CD4-positive, alpha-beta T cell (primary cell): ENCODE data around the gene WFDC6. TPM values are rescaled to one million over a fixed set of nuclear protein-coding genes. Genes with fewer than 3 reads are reported as not detected.

Source experiments
- ATAC-seq: fragments of 200-7000 bp; cut with Tn5 transposase; one replicate; pipeline ENCODE4 v1.10.0; 2022; ENCODE audit warnings: mild to moderate bottlenecking; ENCODE audit not compliant: poor library complexity
- CTCF ChIA-PET: fragments of 350-600 bp; sonication (Branson Sonifier 250); formaldehyde crosslinking; loops from one replicate; lab custom pipeline; 2021; ENCODE audit warnings: antibody characterized with exemption, inconsistent platforms; lab: Charles Lee
- POLR2A ChIA-PET: fragments of 350-600 bp; sonication (Branson Sonifier 250); formaldehyde crosslinking; loops from one replicate; lab custom pipeline; 2021; ENCODE audit warnings: antibody characterized with exemption, inconsistent platforms; lab: Charles Lee
- DNase-seq, 14 experiments: peaks; one replicate each; pipeline ENCODE4 v3.0.0-alpha.2; 2013 to 2020; ENCODE audit warnings: mixed read lengths in 2 of 14
- H3K27ac ChIP-seq, 2 donors: one replicate each; pipeline versions ENCODE4 v1.5.1 to v1.7.0; 2013; ENCODE audit warnings: low read length in 2 of 2, low read depth in 1 of 2, mild to moderate bottlenecking in 1 of 2
- H3K27me3 ChIP-seq, 2 experiments: 1 replicate in 1 of 2; 2 replicates in 1 of 2; pipeline versions ENCODE4 v1.6.1 to v1.7.0; 2013; ENCODE audit warnings: low read length in 2 of 2, control low read depth in 1 of 2, mild to moderate bottlenecking in 1 of 2, moderate library complexity in 1 of 2; ENCODE audit not compliant: insufficient read depth in 2 of 2, control insufficient read depth in 1 of 2
- H3K36me3 ChIP-seq: one replicate; pipeline ENCODE4 v1.6.1; 2013; ENCODE audit warnings: low read length, control low read depth; ENCODE audit not compliant: insufficient read depth
- H3K4me1 ChIP-seq: one replicate; pipeline ENCODE4 v1.6.1; 2013; ENCODE audit warnings: low read length, control low read depth; ENCODE audit not compliant: insufficient read depth
- H3K4me3 ChIP-seq: one replicate; pipeline ENCODE4 v1.5.1; 2013; ENCODE audit warnings: mild to moderate bottlenecking, low read length, moderate library complexity
- H3K9me3 ChIP-seq, 2 experiments: 1 replicate in 1 of 2; 2 replicates in 1 of 2; pipeline versions ENCODE4 v1.6.1 to v1.7.0; 2013; ENCODE audit warnings: low read length in 2 of 2, mild to moderate bottlenecking in 2 of 2, control low read depth in 1 of 2, moderate library complexity in 1 of 2; ENCODE audit not compliant: control insufficient read depth in 1 of 2, insufficient read depth in 1 of 2
- H3K27ac Mint-ChIP-seq: one replicate; pipeline ENCODE4 v1.8.0; 2020; ENCODE audit warnings: mixed read lengths
- H3K27me3 Mint-ChIP-seq: one replicate; pipeline ENCODE4 v1.8.0; 2021; ENCODE audit warnings: mixed read lengths
- H3K36me3 Mint-ChIP-seq: one replicate; pipeline ENCODE4 v1.8.0; 2021; ENCODE audit warnings: low read depth, mixed read lengths
- H3K4me1 Mint-ChIP-seq: one replicate; pipeline ENCODE4 v1.8.0; 2021; ENCODE audit warnings: low read depth, mixed read lengths
- H3K4me3 Mint-ChIP-seq: one replicate; pipeline ENCODE4 v1.8.0; 2020; ENCODE audit warnings: mild to moderate bottlenecking, mixed read lengths
- H3K9me3 Mint-ChIP-seq: one replicate; pipeline ENCODE4 v1.8.0; 2020; ENCODE audit warnings: mixed read lengths
- intact Hi-C, 2 experiments: fragments of 100-400 bp; cut with DNase I in 1 of 2; cut with micrococcal nuclease in 1 of 2; formaldehyde crosslinking; loops; one replicate each; pipeline versions ENCODE4 v1.15.1 to v1.9.0; 2023 to 2025; cut with DNase I, micrococcal nuclease
- total RNA-seq, 174 experiments: library from RNA in 2 of 174; stranded (reverse) in 2 of 174; gene quantifications; one replicate each; pipeline ENCODE4 v1.2.3 and lab custom pipeline; 2021 to 2026
- TF ChIP-seq, protein P1 (sequence below): fragments of 200-600 bp; IDR thresholded peaks from one replicate; pipeline ENCODE4 v1.8.0; 2022; ENCODE audit warnings: antibody characterized with exemption, mild to moderate bottlenecking

The WFDC6 gene
- total RNA-seq, 2 experiments from 2014 or later, result not detected

DNA sequence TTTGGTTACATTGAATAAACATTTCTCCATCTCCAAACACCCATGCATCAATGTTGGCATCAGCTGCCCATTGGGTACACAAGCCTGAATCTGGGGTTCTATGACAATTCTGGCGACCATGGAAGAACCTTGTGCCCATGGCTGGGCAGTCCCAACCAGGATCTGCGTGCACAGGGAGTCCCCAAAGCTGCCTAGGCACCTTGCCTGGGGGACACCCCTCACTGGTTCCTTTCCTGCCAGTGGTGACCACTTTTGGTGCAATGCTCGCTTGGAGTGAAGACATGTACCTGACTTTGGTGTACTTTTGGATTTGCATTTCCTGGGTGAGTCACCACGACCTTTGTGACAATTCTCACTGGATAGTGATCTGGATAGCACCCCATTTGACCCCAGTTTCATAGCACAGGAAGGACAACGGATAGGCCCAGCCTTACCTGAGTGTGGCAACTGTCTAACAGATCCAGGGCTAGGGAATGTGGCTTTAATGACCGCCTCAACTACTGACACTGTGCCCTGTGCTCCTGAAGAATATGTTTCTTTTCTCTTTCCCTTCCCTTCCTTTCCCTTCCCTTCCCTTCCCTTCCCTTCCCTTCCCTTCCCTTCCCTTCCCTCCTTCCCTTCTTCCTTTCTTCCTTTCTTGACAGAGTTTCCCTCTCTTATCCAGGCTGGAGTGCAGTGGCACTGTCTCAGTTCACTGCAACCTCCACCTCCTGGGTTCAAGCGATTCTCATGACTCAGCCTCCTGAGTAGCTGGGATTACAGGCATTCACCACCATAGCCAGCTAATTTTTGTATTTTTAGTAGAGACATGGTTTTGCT is 31.0 kb downstream of the WFDC6 start:
- TF ChIP-seq, protein P1, sequence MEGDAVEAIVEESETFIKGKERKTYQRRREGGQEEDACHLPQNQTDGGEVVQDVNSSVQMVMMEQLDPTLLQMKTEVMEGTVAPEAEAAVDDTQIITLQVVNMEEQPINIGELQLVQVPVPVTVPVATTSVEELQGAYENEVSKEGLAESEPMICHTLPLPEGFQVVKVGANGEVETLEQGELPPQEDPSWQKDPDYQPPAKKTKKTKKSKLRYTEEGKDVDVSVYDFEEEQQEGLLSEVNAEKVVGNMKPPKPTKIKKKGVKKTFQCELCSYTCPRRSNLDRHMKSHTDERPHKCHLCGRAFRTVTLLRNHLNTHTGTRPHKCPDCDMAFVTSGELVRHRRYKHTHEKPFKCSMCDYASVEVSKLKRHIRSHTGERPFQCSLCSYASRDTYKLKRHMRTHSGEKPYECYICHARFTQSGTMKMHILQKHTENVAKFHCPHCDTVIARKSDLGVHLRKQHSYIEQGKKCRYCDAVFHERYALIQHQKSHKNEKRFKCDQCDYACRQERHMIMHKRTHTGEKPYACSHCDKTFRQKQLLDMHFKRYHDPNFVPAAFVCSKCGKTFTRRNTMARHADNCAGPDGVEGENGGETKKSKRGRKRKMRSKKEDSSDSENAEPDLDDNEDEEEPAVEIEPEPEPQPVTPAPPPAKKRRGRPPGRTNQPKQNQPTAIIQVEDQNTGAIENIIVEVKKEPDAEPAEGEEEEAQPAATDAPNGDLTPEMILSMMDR, result no peak
- H3K27ac Mint-ChIP-seq, result no peak overlapping the region
- DNase-seq (no peak), ATAC-seq (no peak)
- no peak overlapping the region for H3K27ac ChIP-seq
- intact Hi-C loops, result no loop called here
- peaks cover 4 to 24% of the 10 kb centered on the region in 2 experiments for H3K27me3 ChIP-seq
- no peaks in the 10 kb centered on the region for H3K36me3 ChIP-seq
- no peaks in the 10 kb centered on the region for H3K4me1 ChIP-seq
- ChIA-PET CTCF (no interaction called here), POLR2A (no interaction called here)
- H3K27me3 Mint-ChIP-seq, result peaks cover 66% of the 10 kb centered on the region
- no peaks in the 10 kb centered on the region for H3K9me3 Mint-ChIP-seq
- no peaks in the 10 kb centered on the region for H3K4me1 Mint-ChIP-seq
- H3K4me3 ChIP-seq, result no peak overlapping the region
- no peaks in the 10 kb centered on the region for H3K9me3 ChIP-seq
- no peak overlapping the region for H3K4me3 Mint-ChIP-seq
- H3K36me3 Mint-ChIP-seq, result no peaks in the 10 kb centered on the region

DNA sequence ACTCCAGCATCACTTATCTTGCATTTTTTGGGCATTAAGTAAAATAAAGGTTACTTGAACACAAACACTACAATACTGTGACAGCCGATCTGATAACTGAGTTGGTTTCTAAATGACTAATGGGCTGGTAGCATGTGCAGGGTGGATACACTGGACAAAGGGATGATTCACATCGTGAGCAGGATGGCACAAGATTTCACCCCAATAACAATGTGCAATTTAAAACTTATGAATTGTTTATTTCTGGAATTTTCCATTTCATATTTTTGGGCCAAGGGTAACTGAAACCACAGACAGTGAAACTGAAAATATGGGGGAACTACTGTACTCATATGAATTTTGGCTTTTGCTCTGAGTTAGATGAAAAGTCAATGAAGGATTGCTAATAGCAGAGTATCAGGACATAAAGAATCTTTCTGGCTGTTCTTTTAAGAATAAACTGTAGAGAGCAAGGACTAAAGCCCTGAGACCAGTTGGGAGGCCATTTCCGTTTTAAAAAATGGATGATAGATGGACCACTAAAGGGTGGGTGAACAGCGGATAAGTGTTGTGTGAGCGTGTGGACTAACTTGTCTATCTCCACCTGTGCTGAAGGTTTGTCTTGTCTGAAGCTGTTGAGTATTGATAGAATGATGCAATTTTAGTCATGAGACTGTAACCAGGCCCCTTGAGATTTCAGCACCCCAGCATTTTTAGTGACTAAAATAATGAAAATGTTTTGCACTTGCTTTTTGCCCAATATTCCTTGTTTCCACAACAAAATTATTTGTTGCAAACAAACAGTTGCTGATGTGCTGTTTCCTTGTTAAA is 32.1 kb downstream of the WFDC6 start:
- H3K36me3 ChIP-seq, result no peaks in the 10 kb centered on the region
- TF ChIP-seq, protein P1, result no peak
- Mint-ChIP-seq H3K36me3 (no peaks in the 10 kb centered on the region), H3K27ac (no peak overlapping the region), H3K4me3 (no peak overlapping the region), H3K27me3 (peaks cover 65% of the 10 kb centered on the region), H3K4me1 (no peaks in the 10 kb centered on the region), H3K9me3 (no peaks in the 10 kb centered on the region)
- ChIA-PET POLR2A (no interaction called here), CTCF (no interaction called here)
- peaks cover 5 to 24% of the 10 kb centered on the region in 2 experiments for H3K27me3 ChIP-seq
- H3K9me3 ChIP-seq, result no peaks in the 10 kb centered on the region
- no peak overlapping the region for H3K27ac ChIP-seq
- intact Hi-C loops, result no loop called here
- H3K4me1 ChIP-seq, result no peaks in the 10 kb centered on the region
- ATAC-seq (no peak), DNase-seq (no peak)
- no peak overlapping the region for H3K4me3 ChIP-seq

DNA sequence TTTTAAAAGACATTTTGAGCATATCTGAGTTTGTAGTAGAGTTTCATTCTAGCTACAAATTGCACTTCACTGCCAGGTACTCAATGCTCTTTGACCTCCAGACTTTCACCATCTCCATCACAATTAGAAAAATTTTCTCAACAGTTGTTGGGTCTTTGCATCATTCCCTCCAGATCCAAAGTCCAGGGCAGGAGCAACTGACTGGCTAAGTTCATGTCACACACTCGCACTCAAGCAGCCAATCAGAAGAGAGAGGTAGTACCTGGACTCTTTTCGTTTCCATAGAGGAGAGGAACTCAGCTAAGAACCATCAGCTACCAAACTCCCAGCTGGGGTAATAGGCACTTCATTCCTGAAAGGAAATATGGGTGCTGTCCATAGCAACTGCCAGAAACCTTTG is 32.9 kb downstream of the WFDC6 start:
- ChIA-PET POLR2A (no interaction called here), CTCF (no interaction called here)
- H3K4me1 Mint-ChIP-seq, result no peaks in the 10 kb centered on the region
- ATAC-seq (no peak), DNase-seq (no peak)
- intact Hi-C loops, result no loop called here
- Histone ChIP-seq H3K4me3 (no peak overlapping the region), H3K27ac (no peak overlapping the region), H3K27me3 (peaks cover 5 to 21% of the 10 kb centered on the region in 2 experiments), H3K36me3 (no peaks in the 10 kb centered on the region), H3K4me1 (no peaks in the 10 kb centered on the region), H3K9me3 (no peaks in the 10 kb centered on the region)
- H3K9me3 Mint-ChIP-seq, result no peaks in the 10 kb centered on the region
- no peak overlapping the region for H3K4me3 Mint-ChIP-seq
- TF ChIP-seq, protein P1, result no peak
- H3K27ac Mint-ChIP-seq, result no peak overlapping the region
- H3K27me3 Mint-ChIP-seq, result peaks cover 66% of the 10 kb centered on the region
- no peaks in the 10 kb centered on the region for H3K36me3 Mint-ChIP-seq
